HG02610 (cell line): ENCODE measurements around the gene ASB16.

Experiments used
- ATAC-seq: cut with Tn5 transposase; IDR thresholded peaks from one replicate; pipeline ENCODE4 v1.9.1; 2021; ENCODE audit warnings: mild to moderate bottlenecking, moderate library complexity; ENCODE audit not compliant: unreplicated experiment

Gene ASB16

GRCh38 chr17:44187131-44187899 is 16.8 kb downstream of the ASB16 start:
- ATAC-seq = peak; percentile 26

DNA sequence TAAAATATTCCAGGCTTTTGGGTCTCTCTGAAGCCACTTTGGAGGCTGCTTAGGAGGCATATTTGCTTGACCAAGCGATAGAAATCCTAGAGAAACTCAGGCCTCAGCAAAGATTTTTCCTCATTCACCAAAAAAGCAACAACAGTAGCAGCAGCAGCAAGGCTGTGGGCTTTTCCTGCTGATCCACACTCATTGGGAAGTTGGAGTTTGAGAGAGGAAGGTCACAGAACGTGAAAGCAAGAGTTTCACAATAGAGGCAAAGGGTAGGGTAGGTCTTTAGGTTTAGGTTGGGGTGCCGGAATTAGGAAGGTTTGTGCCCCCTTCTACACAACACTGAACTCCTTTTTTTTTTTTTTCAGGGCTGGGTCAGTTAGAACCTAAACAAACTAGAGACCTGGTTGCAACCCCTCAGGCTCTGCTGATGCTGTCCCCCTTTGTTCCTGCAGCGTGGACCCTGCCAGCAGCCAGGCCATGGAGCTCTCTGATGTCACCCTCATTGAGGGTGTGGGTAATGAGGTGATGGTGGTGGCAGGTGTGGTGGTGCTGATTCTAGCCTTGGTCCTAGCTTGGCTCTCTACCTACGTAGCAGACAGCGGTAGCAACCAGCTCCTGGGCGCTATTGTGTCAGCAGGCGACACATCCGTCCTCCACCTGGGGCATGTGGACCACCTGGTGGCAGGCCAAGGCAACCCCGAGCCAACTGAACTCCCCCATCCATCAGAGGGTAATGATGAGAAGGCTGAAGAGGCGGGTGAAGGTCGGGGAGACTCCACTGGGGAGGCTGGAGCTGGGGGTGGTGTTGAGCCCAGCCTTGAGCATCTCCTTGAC is 18.3 kb downstream of the ASB16 start:
- no peak for ATAC-seq

DNA sequence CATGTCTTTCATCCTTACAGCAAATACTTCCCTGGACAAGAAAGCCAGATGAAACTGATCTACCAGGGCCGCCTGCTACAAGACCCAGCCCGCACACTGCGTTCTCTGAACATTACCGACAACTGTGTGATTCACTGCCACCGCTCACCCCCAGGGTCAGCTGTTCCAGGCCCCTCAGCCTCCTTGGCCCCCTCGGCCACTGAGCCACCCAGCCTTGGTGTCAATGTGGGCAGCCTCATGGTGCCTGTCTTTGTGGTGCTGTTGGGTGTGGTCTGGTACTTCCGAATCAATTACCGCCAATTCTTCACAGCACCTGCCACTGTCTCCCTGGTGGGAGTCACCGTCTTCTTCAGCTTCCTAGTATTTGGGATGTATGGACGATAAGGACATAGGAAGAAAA is 20.0 kb downstream of the ASB16 start:
- ATAC-seq = no peak

GRCh38 chr17:44191369-44191768 is 20.9 kb downstream of the ASB16 start:
- no peak for ATAC-seq

DNA sequence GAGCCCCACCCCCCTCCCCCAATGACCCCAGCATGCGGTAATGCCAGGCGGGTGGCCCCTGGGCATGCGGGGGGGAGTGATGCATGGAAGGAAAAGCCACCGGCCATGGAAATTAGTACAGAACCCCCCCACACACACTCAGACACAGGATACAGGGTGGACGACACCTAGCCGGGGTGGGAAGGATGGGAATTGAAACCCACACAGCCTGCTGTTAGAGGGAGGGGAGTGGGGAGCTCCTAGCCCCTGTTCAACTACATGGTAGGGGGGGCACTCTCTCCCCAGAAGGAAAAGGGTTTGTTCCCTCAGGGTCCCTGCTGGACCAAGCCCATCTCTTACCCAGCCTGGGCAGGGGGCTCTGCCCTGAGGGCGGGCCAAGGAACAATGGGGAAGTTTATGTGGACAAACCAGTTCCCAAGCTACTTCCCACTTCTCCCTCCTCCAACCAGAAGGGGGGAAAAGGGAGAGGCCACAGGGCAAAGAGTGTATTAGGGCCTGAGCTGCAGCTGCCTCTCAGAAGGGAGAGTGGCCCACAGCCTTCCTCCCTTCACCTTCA is 21.5 kb downstream of the ASB16 start:
- ATAC-seq = no peak

DNA sequence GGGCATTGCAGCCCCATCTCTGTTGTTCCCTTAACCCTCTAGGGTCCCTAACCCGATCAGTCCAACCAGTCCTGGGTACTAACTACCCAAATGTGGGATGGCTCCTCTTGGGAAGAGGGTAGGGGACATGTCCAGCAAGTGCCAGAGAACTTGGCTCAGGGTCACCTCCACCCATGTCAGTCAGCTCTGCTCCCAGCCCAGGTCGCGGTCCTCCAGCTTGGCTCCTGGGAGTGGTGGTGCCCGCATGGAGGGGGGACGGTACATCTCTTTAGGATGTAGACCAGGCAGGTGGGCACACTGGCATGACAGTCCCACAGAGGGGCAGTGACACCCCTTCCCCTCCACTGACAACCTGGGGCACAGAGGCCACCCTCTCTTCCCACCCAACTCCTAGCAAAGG is 22.2 kb downstream of the ASB16 start:
- no peak for ATAC-seq

DNA sequence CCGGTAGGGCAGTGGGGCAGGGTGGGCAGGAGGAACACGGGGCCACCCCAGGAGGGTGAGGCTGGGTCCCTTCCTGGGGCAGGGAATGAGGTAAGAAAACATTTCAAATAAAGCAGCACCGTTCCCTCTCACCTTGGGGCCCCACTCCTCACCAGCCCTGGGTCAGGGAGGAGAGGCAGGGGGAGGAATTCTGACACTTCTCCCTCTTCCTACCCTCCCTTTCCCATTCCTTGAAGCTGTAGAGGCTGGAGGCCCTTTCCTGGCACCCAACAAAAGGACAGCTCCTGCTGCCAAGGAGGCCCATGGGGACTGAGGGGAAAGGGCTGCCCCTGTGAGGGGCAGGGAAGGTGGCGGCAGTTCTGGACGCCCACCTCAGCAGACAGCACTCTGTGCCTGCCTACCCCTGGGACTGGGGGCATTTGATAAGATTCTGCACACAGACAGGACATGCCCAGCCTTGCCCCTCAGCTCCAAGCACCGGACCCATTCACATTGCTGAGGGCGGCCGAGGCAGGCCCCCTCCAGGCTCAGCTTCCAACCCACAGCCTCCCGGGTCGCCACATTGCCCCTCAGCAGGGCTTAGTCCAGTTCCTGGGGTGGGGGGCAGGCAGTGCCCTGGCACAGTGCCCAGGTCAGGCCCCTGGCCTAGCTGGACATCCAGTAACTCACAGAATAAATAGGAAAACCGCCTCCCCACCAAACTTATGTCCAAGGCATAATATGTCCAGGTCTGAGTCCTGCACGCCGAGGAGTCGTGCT is 23.0 kb downstream of the ASB16 start:
- no peak for ATAC-seq

- no peak for ATAC-seq
These were observed 26.6 kb downstream of the ASB16 start for GRCh38 chr17:44197107-44197506.

- ATAC-seq = no peak
These were observed 27.6 kb downstream of the ASB16 start for GRCh38 chr17:44197980-44198720.

DNA sequence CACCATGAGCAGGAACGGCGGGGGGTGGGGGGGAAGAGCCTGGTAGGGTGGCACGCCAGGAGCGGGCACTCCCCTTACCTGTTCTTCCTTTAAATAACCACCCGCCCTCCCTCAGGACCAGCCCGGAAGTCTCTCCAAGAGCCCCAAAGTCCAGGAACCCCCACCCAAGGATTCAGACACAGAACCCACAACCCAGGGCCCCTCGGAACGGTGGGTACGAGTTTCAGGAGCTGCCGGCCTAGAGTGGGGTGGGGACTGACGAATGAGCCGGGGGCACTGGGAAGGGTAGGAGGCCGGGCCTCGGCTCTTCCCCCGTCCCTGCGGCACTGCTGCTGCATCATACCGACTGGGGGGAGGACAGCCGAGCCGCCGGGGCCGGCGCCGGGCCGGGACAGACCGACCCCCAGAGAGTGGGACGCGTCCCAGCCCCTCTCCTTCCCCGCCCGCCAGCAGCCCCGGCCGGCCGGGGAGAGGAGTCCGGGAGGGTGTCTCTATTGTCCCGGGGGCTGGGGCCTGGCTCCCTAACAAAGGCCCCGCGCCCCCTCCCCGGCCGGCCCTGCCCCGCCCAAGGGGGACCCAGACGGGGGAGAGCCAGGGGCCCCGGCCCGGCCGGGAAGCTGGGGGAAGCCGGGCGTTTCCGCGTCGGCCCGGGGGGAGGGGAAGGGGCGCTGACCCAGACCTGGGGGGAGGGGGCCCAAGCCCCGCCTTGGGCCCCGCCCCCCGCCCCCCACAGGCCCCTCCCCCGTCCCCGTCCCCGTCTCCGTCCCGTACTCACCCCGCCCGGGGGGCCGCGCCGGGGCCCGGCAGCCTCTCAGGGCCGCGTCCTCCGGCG is 28.4 kb downstream of the ASB16 start:
- ATAC-seq = peak; percentile 15

GRCh38 chr17:44199553-44200477 is 29.3 kb downstream of the ASB16 start, which contains the start of gene ATXN7L3:
Gene ATXN7L3, minus strand, starts transcription at chr17:44199884. Its CDS starts 1,814 bp downstream, at chr17:44198070.
- ATAC-seq = peak; percentile 74

DNA sequence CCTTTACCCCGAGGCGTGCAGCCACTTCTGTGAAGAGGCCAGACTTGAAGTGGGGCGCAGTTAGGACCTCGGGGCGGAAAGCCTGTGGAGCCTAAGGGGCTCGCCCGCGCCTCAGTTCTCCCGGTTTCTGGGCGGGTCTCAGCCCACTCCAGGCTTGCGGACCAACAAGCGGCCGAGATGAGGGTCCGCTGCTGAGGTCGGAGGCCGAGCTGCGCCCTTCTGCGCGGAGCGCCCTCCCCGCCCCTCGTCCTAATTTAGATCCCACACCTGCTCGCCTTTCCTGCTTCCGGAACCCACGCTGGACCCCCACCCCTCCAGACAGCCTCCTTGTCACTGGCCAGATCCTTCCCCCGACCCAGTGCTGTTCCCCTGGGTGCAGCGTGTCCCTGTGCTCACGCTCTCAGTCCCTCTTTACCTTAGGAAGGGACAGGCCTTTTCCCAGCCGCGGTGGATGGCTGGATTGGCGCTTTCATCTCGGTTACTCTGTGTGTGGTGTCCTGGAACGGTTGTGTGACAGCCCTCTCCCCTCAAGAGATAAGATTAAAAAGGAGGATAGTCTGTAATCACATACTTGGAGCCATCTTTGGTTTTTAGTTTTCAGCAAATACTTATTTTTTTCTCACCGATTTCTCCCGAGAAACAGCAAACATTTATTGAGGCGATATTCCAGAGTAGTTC is 30.1 kb downstream of the ASB16 start:
- ATAC-seq = no peak

DNA sequence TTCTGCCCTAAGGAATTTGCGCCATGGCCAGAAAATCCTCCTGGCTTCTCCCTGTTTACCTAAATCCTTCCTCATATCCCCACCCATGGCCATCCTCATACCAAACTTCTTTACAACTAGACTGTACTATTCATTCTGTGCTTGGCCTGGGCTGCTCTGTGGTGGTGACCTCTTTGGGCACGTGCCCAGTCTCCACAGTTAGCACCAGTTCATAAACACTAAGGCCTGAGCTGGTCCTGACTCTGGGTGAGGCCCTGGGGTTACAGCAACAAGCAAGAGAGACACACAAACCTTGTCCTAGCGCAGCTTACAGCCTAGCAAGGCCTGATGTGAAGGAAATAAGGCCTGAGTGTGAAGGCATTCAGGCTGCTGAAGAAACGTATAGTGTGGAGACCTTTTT is 32.3 kb downstream of the ASB16 start:
- ATAC-seq = no peak

DNA sequence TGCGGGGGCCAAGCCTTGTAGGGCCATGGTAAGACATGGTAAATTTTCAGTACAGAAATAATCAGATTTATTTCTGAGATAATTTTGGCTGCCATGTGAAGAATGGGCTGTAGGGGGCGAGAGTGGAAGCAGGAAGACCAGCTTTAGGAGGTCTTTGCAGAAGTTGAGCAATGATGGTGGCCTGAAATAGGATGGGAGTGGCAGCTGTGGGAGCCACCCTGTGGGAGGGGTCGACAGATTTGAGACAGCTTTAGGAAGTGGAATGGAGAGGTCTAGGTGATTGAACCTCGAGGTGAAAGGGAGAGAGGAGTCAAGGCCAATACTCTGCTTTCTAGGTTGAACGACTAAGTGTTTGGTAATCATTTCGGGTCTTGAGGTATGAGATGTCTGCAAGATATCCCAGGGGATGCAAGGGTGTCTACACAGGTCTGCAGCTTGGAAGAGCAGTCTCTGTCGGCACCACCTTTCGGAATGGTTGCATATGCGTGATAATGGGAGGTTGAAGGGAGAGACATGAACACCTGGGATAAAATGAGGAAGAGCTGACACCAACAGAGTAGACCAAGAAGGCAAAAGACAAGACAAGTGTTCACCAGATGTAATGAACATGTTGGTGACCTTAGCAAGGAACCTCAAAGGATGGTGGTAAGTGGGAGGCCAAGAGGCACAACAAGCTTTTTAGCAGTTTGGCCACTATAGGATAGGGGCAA is 33.4 kb downstream of the ASB16 start:
- no peak for ATAC-seq

- ATAC-seq = no peak
These were observed 34.0 kb downstream of the ASB16 start for GRCh38 chr17:44204441-44204882.

DNA sequence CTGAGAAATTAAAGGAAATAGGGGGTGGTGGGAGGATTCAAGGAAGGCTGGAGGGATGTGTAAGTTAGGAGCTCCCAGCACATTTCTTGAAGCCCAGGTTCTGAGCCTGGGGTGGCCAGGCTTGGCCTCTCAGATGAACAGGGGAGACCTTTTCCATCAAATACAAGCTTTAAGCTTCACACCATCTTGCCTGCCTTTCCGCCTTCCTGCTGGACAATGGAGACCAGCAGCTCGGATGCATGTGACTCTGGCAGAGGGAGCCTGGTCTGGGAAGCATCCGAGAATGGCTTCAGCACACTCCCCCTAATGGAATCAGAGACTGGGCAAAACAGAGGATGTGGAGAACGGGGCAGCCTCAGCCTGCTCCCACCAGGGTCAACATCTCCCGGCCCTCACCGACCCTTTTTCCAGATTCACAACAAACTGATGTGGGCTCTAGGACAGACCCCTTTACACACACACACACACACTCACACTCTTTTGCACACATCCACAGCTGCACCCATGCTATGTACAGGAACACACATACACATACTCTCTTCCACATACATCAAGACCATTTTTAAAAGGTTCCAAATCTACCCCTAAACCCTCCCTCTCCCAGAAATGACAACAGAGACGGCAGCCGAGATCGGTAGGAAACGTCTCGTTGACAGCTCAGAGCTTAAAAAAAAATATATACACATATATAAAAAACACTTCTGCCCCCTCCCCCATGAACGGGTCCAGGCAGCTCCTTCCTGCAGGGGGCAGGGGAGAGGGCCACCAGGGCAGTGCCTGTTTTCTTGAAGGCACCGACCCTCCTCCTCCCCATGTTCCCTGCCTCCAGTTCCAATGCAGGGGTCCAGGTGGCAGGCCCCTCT is 35.7 kb downstream of the ASB16 start:
- no peak for ATAC-seq
